GM18517 (cell line): ENCODE results near the gene OGDH.
A peak's percentile ranks its signal among the peaks of the same experiment; 100 is the strongest.
"Not testable (repeated sequence)": the region's sequence is repeated elsewhere in the genome, so short reads cannot be mapped to it uniquely, and the experiment has no call there.

Experiments
- ATAC-seq: cut with Tn5 transposase; IDR thresholded peaks from one replicate; pipeline ENCODE4 v1.9.1; 2021; ENCODE audit warnings: mild to moderate bottlenecking, moderate library complexity; ENCODE audit not compliant: unreplicated experiment

OGDH gene

GRCh38 chr7:44606341-44607140, at the start of gene OGDH:
OGDH (plus strand) TSS chr7:44606627; CDS start chr7:44624344, 17,717 bp downstream.
- ATAC-seq, result peak; percentile 93

- ATAC-seq, result no peak
Observed at GRCh38 chr7:44557485-44557884, 48.9 kb upstream of the OGDH start.

GRCh38 chr7:44559485-44559884, 46.9 kb upstream of the OGDH start:
- no peak for ATAC-seq

GRCh38 chr7:44561481-44561880, 44.9 kb upstream of the OGDH start:
- ATAC-seq, result no peak

- ATAC-seq, result no peak
Observed at GRCh38 chr7:44561962-44562621, 44.3 kb upstream of the OGDH start.

GRCh38 chr7:44562622-44562962, 43.8 kb upstream of the OGDH start:
- not testable (repeated sequence) for ATAC-seq

GRCh38 chr7:44563171-44563679, 43.2 kb upstream of the OGDH start:
- no peak for ATAC-seq

- no peak for ATAC-seq
Observed at GRCh38 chr7:44564606-44565005, 41.8 kb upstream of the OGDH start.

- peak; percentile 58 for ATAC-seq
Observed at GRCh38 chr7:44565097-44565794, 41.2 kb upstream of the OGDH start.

GRCh38 chr7:44565795-44566559, 40.5 kb upstream of the OGDH start:
- ATAC-seq, result peak; percentile 39

GRCh38 chr7:44566680-44567079, 39.7 kb upstream of the OGDH start:
- ATAC-seq, result no peak

GRCh38 chr7:44567884-44568283, 38.5 kb upstream of the OGDH start:
- ATAC-seq, result no peak

- ATAC-seq, result no peak
Observed at GRCh38 chr7:44568771-44569560, 37.5 kb upstream of the OGDH start.

GRCh38 chr7:44569959-44570358, 36.5 kb upstream of the OGDH start:
- no peak for ATAC-seq

- no peak for ATAC-seq
Observed at GRCh38 chr7:44572771-44573170, 33.7 kb upstream of the OGDH start.

GRCh38 chr7:44573464-44574286, 32.8 kb upstream of the OGDH start, which contains the start of gene DDX56:
DDX56 (minus strand) TSS chr7:44573908; CDS start chr7:44573895, 13 bp downstream.
- peak; percentile 93 for ATAC-seq

GRCh38 chr7:44574287-44574872, 32.0 kb upstream of the OGDH start:
- ATAC-seq, result no peak

GRCh38 chr7:44575054-44575453, 31.4 kb upstream of the OGDH start:
- no peak for ATAC-seq

- no peak for ATAC-seq
Observed at GRCh38 chr7:44576228-44576627, 30.2 kb upstream of the OGDH start.
